Stomach smooth muscle (tissue), 2 donors: ENCODE measurements around the gene SAMM50.

Source experiments
- H3K27ac ChIP-seq: one replicate; pipeline ENCODE4 v1.7.0; 2013; ENCODE audit warnings: mild to moderate bottlenecking, low read length, inconsistent platforms
- H3K27me3 ChIP-seq, 2 donors: one replicate each; pipeline ENCODE4 v1.7.0; 2013; ENCODE audit warnings: low read length in 2 of 2; ENCODE audit not compliant: insufficient read depth in 2 of 2, control insufficient read depth in 1 of 2
- H3K36me3 ChIP-seq, 2 donors: one replicate each; pipeline ENCODE4 v1.7.0; 2013; ENCODE audit warnings: low read length in 2 of 2; ENCODE audit not compliant: control insufficient read depth in 2 of 2, insufficient read depth in 2 of 2
- H3K4me1 ChIP-seq: one replicate; pipeline ENCODE4 v1.7.0; 2013; ENCODE audit warnings: low read length; ENCODE audit not compliant: control insufficient read depth, insufficient read depth
- H3K4me3 ChIP-seq, 2 donors: one replicate each; pipeline ENCODE4 v1.7.0; 2013; ENCODE audit warnings: low read length in 2 of 2
- H3K9ac ChIP-seq, 2 donors: one replicate each; pipeline ENCODE4 v1.7.0; 2013; ENCODE audit warnings: low read length in 2 of 2, mild to moderate bottlenecking in 1 of 2
- H3K9me3 ChIP-seq, 2 donors: one replicate each; pipeline ENCODE4 v1.7.0; 2013; ENCODE audit warnings: low read length in 2 of 2; ENCODE audit not compliant: control insufficient read depth in 2 of 2
- donor health status: healthy.
- donor health status: Pancreatic carcinoma.

SAMM50 gene

GRCh38 chr22:43980579-43980978, 25.3 kb downstream of the SAMM50 start:
- H3K4me1 ChIP-seq: no peaks in the 10 kb centered on the region
- H3K4me3 ChIP-seq: no peak overlapping the region
- H3K27ac ChIP-seq: no peak overlapping the region
- H3K36me3 ChIP-seq: peaks cover 54 to 69% of the 10 kb centered on the region in 2 donors
- no peaks in the 10 kb centered on the region for H3K9me3 ChIP-seq
- H3K9ac ChIP-seq: no peak overlapping the region
- no peaks in the 10 kb centered on the region for H3K27me3 ChIP-seq

DNA sequence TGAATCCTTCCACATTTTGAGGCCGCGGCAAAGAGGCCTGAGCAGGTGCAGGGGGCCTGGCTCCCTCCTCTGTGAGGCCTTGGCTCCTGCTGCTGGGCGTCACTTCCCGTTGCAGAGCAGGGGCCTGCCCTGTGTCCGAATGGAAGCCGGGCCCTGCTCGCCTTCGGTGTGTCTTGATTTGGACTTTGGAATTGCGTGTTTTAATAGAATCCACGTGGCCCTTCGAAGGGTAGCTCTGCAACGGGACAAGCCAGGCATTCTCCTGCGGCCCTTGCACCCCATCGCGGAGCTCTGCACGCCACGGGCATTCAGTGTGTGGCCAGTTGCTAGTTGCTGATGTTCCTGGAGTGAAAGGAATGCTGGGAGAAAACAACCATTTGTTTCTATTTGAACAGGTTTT, 25.8 kb downstream of the SAMM50 start:
- H3K4me3 ChIP-seq: no peak overlapping the region
- no peaks in the 10 kb centered on the region for H3K9me3 ChIP-seq
- peaks cover 53 to 66% of the 10 kb centered on the region in 2 donors for H3K36me3 ChIP-seq
- no peak overlapping the region for H3K9ac ChIP-seq
- H3K27me3 ChIP-seq: no peaks in the 10 kb centered on the region
- no peaks in the 10 kb centered on the region for H3K4me1 ChIP-seq
- no peak overlapping the region for H3K27ac ChIP-seq

DNA sequence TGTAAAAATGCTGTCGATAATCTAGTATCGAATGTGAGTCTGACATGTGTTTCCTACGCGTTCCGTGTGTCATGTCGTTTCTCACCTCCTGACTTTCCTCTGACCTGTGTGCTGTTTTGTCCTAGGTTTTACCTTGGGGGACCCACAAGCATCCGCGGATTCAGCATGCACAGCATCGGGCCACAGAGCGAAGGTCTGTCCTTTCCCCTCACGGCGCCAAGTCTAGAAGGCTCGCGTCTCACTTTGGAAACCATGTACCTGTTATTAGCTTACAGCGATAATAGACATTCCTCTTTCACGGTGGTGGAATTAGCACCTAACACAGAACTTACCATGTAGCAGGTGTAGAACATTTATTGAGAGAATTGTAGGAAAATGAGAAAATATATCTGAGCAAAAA, 28.6 kb downstream of the SAMM50 start:
- H3K9ac ChIP-seq: no peak overlapping the region
- peaks cover 39 to 47% of the 10 kb centered on the region in 2 donors for H3K36me3 ChIP-seq
- H3K9me3 ChIP-seq: no peaks in the 10 kb centered on the region
- H3K27ac ChIP-seq: no peak overlapping the region
- H3K4me1 ChIP-seq: no peaks in the 10 kb centered on the region
- no peak overlapping the region for H3K4me3 ChIP-seq
- no peaks in the 10 kb centered on the region for H3K27me3 ChIP-seq

GRCh38 chr22:43985532-43985931, 30.3 kb downstream of the SAMM50 start:
- H3K4me3 ChIP-seq: no peak overlapping the region
- no peaks in the 10 kb centered on the region for H3K4me1 ChIP-seq
- H3K9me3 ChIP-seq: no peaks in the 10 kb centered on the region
- no peak overlapping the region for H3K9ac ChIP-seq
- H3K36me3 ChIP-seq: peaks cover 35 to 44% of the 10 kb centered on the region in 2 donors
- no peaks in the 10 kb centered on the region for H3K27me3 ChIP-seq
- no peak overlapping the region for H3K27ac ChIP-seq

GRCh38 chr22:43988116-43988820, 33.0 kb downstream of the SAMM50 start:
- no peaks in the 10 kb centered on the region for H3K27me3 ChIP-seq
- peaks cover 2% of the 10 kb centered on the region for H3K4me1 ChIP-seq
- no peaks in the 10 kb centered on the region for H3K9me3 ChIP-seq
- H3K9ac ChIP-seq: no peak overlapping the region
- H3K4me3 ChIP-seq: no peak overlapping the region
- no peak overlapping the region for H3K27ac ChIP-seq
- peaks cover 37 to 44% of the 10 kb centered on the region in 2 donors for H3K36me3 ChIP-seq

GRCh38 chr22:43988960-43989359, 33.7 kb downstream of the SAMM50 start:
- H3K36me3 ChIP-seq: peaks cover 31 to 38% of the 10 kb centered on the region in 2 donors
- H3K9ac ChIP-seq: no peak overlapping the region
- no peak overlapping the region for H3K27ac ChIP-seq
- no peaks in the 10 kb centered on the region for H3K9me3 ChIP-seq
- no peaks in the 10 kb centered on the region for H3K27me3 ChIP-seq
- H3K4me1 ChIP-seq: peaks cover 2% of the 10 kb centered on the region
- H3K4me3 ChIP-seq: no peak overlapping the region

DNA sequence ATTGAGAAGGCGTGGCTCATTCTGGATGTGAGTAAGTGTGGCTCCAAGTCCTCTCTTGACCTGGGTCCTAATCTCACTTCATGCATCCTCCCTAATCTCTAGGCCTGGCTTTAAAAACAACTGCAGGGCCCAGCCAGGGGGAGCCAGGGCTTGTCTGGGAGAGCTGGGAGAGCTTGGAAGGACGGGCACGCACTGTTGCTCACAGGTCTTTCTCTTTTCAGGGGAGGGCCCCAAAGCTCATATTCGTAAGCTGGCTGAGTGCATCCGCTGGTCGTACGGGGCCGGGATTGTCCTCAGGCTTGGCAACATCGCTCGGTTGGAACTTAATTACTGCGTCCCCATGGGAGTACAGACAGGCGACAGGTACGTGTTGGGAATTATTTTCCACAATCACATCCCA, 34.8 kb downstream of the SAMM50 start:
- H3K9me3 ChIP-seq: no peaks in the 10 kb centered on the region
- H3K4me3 ChIP-seq: no peak overlapping the region
- H3K36me3 ChIP-seq: peaks cover 33 to 44% of the 10 kb centered on the region in 2 donors
- no peak overlapping the region for H3K27ac ChIP-seq
- H3K4me1 ChIP-seq: peaks cover 2% of the 10 kb centered on the region
- H3K9ac ChIP-seq: no peak overlapping the region
- no peaks in the 10 kb centered on the region for H3K27me3 ChIP-seq

- peaks cover 32 to 46% of the 10 kb centered on the region in 2 donors for H3K36me3 ChIP-seq
- no peaks in the 10 kb centered on the region for H3K27me3 ChIP-seq
- H3K9ac ChIP-seq: no peak overlapping the region
- H3K4me1 ChIP-seq: peaks cover 2% of the 10 kb centered on the region
- H3K4me3 ChIP-seq: no peak overlapping the region
- no peak overlapping the region for H3K27ac ChIP-seq
- no peaks in the 10 kb centered on the region for H3K9me3 ChIP-seq
Measured at GRCh38 chr22:43991316-43992020, 36.2 kb downstream of the SAMM50 start.

DNA sequence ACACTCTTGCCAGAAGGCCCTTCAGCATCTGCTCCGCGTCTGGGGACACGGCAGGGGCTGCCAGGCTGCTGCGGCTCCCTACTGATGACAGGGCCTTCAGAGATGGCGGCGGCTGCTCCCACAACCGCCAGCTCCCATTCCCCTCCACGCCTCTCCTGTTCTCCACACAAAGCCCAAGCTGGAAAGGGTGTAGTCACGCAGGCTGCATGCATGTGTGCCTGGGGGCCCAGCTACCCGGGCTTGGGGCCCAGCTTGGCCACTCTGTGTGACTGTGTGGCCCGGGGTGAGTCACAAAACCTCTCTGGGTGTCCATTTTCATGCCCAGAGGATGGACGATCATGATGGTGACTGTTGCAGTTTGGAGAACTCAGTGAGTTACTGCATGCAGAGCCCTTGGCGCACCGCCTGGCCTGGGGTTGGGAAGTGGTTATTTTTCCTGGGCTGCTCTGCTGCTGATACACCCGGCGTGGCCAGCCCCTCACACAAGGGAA, 37.1 kb downstream of the SAMM50 start:
- Histone ChIP-seq H3K27ac (no peak overlapping the region), H3K27me3 (no peaks in the 10 kb centered on the region), H3K9me3 (no peaks in the 10 kb centered on the region), H3K4me1 (peaks cover 2% of the 10 kb centered on the region), H3K9ac (no peak overlapping the region), H3K36me3 (peaks cover 35 to 52% of the 10 kb centered on the region in 2 donors), H3K4me3 (no peak overlapping the region)

- no peaks in the 10 kb centered on the region for H3K27me3 ChIP-seq
- H3K9ac ChIP-seq: no peak overlapping the region
- H3K36me3 ChIP-seq: peaks cover 36 to 52% of the 10 kb centered on the region in 2 donors
- no peaks in the 10 kb centered on the region for H3K9me3 ChIP-seq
- H3K4me3 ChIP-seq: no peak overlapping the region
- no peak overlapping the region for H3K27ac ChIP-seq
- H3K4me1 ChIP-seq: peaks cover 2% of the 10 kb centered on the region
Measured at GRCh38 chr22:43993072-43993760, 38.0 kb downstream of the SAMM50 start.
